ENCODE data around the gene STK31.
A peak's percentile ranks its signal among the peaks of the same experiment; 100 is the strongest.
"Not testable (repeated sequence)": the region's sequence is repeated elsewhere in the genome, so short reads cannot be mapped to it uniquely, and the experiment has no call there.

The STK31 gene

DNA sequence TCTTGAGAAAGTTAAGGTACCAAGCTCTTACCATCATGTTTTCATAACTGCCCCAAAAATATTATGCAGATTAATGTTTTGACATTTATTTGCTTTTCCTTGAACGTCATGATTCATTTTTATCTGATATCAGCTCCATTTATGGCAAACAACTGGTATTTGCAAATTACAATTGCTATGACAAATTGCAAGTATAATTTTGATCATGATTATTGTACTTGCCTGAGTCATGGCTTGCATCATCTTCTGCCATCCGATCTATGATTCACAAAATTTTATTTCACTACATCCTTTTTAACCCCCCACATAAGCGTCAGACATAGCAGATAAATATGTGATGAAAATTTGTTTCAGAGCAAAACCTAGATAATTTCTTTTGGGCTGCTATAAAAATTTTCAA lies 155.0 kb downstream of the STK31 start:
- Histone ChIP-seq H3K79me2 (ENCODE audit: control insufficient read depth, insufficient read depth, low read length, poor library complexity) (no peaks in the 10 kb centered on the region), H4K91ac (ENCODE audit: low read depth, low read length) (no peak overlapping the region), H3K36me3 (ENCODE audit: control insufficient read depth in 1 of 2, insufficient read depth in 2 of 2, low read length in 2 of 2) (no peaks in the 10 kb centered on the region), H2AFZ (ENCODE audit: insufficient read depth, low read length, poor library complexity) (no peak overlapping the region), H3K4me2 (ENCODE audit: low read length) (no peak overlapping the region), H3K14ac (ENCODE audit: low read length) (no peak overlapping the region), H3K4ac (ENCODE audit: low read depth, low read length) (no peak overlapping the region), H2BK120ac (ENCODE audit: insufficient read depth, low read length, poor library complexity) (no peak overlapping the region), H3K27ac (ENCODE audit: low read depth, low read length) (no peak overlapping the region), H3K27me3 (ENCODE audit: insufficient read depth, low read length) (no peaks in the 10 kb centered on the region), H2BK5ac (ENCODE audit: low read depth, low read length, poor library complexity) (no peak overlapping the region), H3K79me1 (ENCODE audit: low read length) (no peaks in the 10 kb centered on the region), H3K9me3 (ENCODE audit: insufficient read depth, low read depth, low read length) (no peaks in the 10 kb centered on the region), H2AK5ac (ENCODE audit: low read length) (no peak overlapping the region), H2BK12ac (ENCODE audit: low read length) (no peak overlapping the region), H3K4me3 (ENCODE audit: low read depth, low read length) (no peak overlapping the region), H4K8ac (ENCODE audit: low read depth, low read length) (no peak overlapping the region), H3K9ac (ENCODE audit: low read length) (no peak overlapping the region), H3K23ac (ENCODE audit: low read length) (no peak overlapping the region), H3K4me1 (ENCODE audit: control insufficient read depth in 1 of 2, insufficient read depth in 2 of 2, low read length in 2 of 2) (no peaks in the 10 kb centered on the region), H4K12ac (ENCODE audit: low read depth, low read length) (no peak overlapping the region), H3K18ac (ENCODE audit: low read length) (no peak overlapping the region)
- WGBS (ENCODE audit: extremely low coverage, insufficient coverage, insufficient read length): 100% methylated on average over 2 of the region's 3 CpGs
- no peak for DNase-seq

DNA sequence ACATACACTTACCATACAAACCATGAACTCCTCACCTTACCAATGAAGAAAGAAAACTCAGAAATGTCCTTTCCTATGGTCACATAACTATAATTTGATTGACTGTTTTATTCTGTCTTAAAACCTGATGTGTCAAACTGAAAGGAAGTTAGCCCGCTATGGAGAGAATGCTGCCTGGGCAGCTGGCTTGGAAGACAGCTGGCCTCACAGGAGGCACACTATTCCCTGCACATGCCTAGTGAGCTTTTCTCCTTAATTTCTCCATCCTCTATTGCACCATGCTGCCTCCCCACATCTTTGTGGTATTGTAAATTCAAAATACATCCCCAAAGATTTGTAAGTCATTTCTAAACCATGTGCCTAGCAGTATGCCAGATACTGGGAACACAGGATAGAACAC lies 163.3 kb downstream of the STK31 start:
- Histone ChIP-seq H3K4me3 (ENCODE audit: low read depth, low read length) (no peak overlapping the region), H2AK5ac (ENCODE audit: low read length) (no peak overlapping the region), H3K4ac (ENCODE audit: low read depth, low read length) (no peak overlapping the region), H3K36me3 (ENCODE audit: control insufficient read depth in 1 of 2, insufficient read depth in 2 of 2, low read length in 2 of 2) (no peaks in the 10 kb centered on the region), H3K18ac (ENCODE audit: low read length) (no peak overlapping the region), H3K9me3 (ENCODE audit: insufficient read depth, low read depth, low read length) (no peaks in the 10 kb centered on the region), H3K4me1 (ENCODE audit: control insufficient read depth in 1 of 2, insufficient read depth in 2 of 2, low read length in 2 of 2) (no peaks in the 10 kb centered on the region), H4K8ac (ENCODE audit: low read depth, low read length) (no peak overlapping the region), H3K27me3 (ENCODE audit: insufficient read depth, low read length) (no peaks in the 10 kb centered on the region), H2BK5ac (ENCODE audit: low read depth, low read length, poor library complexity) (no peak overlapping the region), H3K79me2 (ENCODE audit: control insufficient read depth, insufficient read depth, low read length, poor library complexity) (no peaks in the 10 kb centered on the region), H2BK12ac (ENCODE audit: low read length) (no peak overlapping the region), H3K79me1 (ENCODE audit: low read length) (no peaks in the 10 kb centered on the region), H3K4me2 (ENCODE audit: low read length) (no peak overlapping the region), H3K9ac (ENCODE audit: low read length) (no peak overlapping the region), H3K14ac (ENCODE audit: low read length) (no peak overlapping the region), H4K91ac (ENCODE audit: low read depth, low read length) (no peak overlapping the region), H4K12ac (ENCODE audit: low read depth, low read length) (no peak overlapping the region), H2BK120ac (ENCODE audit: insufficient read depth, low read length, poor library complexity) (no peak overlapping the region), H2AFZ (ENCODE audit: insufficient read depth, low read length, poor library complexity) (no peak overlapping the region), H3K27ac (ENCODE audit: low read depth, low read length) (no peak overlapping the region), H3K23ac (ENCODE audit: low read length) (no peak overlapping the region)
- DNase-seq: peak; percentile 49 to 73
- no CpG with 5 or more reads among the region's 1 CpG for WGBS (ENCODE audit: extremely low coverage, insufficient coverage, insufficient read length)

GRCh38 chr7:23876526-23876925 lies 166.5 kb downstream of the STK31 start:
- not testable (repeated sequence) for H3K9ac ChIP-seq (ENCODE audit: low read length); DNase-seq; H2BK5ac ChIP-seq (ENCODE audit: low read depth, low read length, poor library complexity); H2BK12ac ChIP-seq (ENCODE audit: low read length); H3K27me3 ChIP-seq (ENCODE audit: insufficient read depth, low read length); H2BK120ac ChIP-seq (ENCODE audit: insufficient read depth, low read length, poor library complexity); H3K36me3 ChIP-seq (ENCODE audit: control insufficient read depth in 1 of 2, insufficient read depth in 2 of 2, low read length in 2 of 2); H3K79me2 ChIP-seq (ENCODE audit: control insufficient read depth, insufficient read depth, low read length, poor library complexity); H4K12ac ChIP-seq (ENCODE audit: low read depth, low read length); H3K14ac ChIP-seq (ENCODE audit: low read length); H3K27ac ChIP-seq (ENCODE audit: low read depth, low read length); H4K91ac ChIP-seq (ENCODE audit: low read depth, low read length); H2AFZ ChIP-seq (ENCODE audit: insufficient read depth, low read length, poor library complexity); H3K4ac ChIP-seq (ENCODE audit: low read depth, low read length); H3K4me2 ChIP-seq (ENCODE audit: low read length); H4K8ac ChIP-seq (ENCODE audit: low read depth, low read length); H2AK5ac ChIP-seq (ENCODE audit: low read length); H3K23ac ChIP-seq (ENCODE audit: low read length); H3K9me3 ChIP-seq (ENCODE audit: insufficient read depth, low read depth, low read length); H3K79me1 ChIP-seq (ENCODE audit: low read length); H3K4me1 ChIP-seq (ENCODE audit: control insufficient read depth in 1 of 2, insufficient read depth in 2 of 2, low read length in 2 of 2); H3K18ac ChIP-seq (ENCODE audit: low read length); H3K4me3 ChIP-seq (ENCODE audit: low read depth, low read length)
- WGBS (ENCODE audit: extremely low coverage, insufficient coverage, insufficient read length): no CpG with 5 or more reads among the region's 3 CpGs
